GM12874 (cell line): ENCODE results near the gene KCNK2.

Experiments
- TF ChIP-seq, protein P1 (sequence below): IDR thresholded peaks from 2 replicates; pipeline ENCODE4 v1.5.1; 2011; ENCODE audit warnings: low read depth, mild to moderate bottlenecking, control low read depth, low read length, moderate library complexity; ENCODE audit not compliant: insufficient read depth

KCNK2 gene

DNA sequence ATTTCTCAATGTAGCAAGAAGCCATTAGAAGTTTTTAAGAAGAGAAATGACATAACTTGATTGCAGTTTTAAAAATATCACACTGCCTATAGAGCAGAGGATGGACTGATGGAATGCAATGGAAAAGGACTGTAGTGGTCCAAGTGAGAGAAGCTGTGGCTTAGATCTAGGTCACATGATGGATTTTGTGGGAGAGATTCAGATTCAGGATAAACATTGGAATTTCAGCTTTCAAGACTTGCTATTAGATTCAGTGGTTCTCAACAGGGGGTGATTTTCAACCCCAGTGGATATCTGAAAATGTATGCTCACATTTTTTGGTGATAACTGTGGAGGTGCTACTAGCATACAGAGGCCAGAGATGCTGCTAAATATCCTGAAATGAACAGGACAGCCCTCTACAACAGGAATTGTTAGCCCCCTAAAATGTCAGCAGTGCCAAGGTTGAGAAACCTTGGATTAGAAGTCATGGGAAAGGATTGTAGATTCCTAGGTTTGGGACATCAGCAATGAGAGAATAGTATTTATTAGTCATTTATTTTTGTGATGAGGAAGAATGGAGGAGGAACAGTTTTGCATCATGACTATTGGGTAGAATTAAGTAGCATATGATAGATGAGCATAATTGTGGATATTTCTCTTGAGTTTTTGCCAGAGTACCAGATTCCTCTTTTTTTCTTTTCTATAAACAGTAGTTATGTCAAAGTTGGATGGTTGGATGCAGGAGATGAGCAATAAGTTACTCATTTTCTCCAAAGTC, 30.1 kb upstream of the KCNK2 start:
- TF ChIP-seq, protein P1, sequence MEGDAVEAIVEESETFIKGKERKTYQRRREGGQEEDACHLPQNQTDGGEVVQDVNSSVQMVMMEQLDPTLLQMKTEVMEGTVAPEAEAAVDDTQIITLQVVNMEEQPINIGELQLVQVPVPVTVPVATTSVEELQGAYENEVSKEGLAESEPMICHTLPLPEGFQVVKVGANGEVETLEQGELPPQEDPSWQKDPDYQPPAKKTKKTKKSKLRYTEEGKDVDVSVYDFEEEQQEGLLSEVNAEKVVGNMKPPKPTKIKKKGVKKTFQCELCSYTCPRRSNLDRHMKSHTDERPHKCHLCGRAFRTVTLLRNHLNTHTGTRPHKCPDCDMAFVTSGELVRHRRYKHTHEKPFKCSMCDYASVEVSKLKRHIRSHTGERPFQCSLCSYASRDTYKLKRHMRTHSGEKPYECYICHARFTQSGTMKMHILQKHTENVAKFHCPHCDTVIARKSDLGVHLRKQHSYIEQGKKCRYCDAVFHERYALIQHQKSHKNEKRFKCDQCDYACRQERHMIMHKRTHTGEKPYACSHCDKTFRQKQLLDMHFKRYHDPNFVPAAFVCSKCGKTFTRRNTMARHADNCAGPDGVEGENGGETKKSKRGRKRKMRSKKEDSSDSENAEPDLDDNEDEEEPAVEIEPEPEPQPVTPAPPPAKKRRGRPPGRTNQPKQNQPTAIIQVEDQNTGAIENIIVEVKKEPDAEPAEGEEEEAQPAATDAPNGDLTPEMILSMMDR = no peak

DNA sequence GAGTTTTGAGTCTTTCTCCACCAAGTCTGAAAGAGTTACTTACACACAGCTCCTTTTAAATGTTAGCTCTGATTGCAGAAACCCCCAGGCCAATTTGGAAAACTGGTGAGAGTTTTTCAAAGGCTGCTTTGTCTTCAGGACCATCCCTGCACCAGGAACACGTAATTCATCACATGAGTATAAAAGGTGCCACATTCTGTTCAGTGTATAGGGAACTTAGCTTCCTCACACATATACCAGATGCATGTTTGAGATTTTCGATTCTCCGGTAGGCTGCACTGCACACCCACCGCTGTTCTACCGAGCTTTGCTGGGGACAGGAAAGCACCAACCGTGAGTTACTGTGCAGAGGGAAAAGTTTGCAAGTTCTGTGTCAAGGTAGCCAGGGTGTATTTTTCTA, 28.3 kb upstream of the KCNK2 start:
- TF ChIP-seq, protein P1 = no peak

DNA sequence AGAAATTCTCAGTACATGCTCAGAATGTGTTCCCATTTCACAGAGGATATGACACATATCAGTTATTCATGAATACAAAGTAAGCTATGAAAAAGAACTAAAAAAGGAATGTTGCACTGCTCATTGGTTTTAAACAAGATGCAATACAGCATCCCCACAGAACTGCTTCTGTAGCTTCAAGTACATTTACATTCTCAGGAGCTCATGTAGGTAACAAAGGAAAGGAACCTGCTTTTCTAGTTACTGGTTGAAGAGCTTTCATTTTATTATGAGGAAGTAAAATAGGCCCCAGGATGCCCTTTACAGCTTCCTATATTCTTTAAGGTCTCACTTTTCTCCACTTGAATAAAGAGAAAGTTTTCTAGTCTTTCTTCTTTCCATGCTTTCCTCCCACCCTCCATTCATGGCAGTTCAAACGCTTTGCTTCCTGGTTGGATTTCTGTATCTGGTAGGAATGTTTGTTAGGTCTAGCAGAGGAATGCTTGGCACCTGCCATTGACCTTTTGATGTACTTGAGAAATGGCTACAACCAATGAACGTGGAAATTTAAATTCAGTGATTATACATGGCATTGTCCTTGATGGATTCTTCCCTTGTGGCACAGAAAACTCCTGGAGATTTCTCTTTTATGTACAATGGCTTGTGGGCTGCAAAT, 27.1 kb upstream of the KCNK2 start:
- TF ChIP-seq, protein P1 = no peak

DNA sequence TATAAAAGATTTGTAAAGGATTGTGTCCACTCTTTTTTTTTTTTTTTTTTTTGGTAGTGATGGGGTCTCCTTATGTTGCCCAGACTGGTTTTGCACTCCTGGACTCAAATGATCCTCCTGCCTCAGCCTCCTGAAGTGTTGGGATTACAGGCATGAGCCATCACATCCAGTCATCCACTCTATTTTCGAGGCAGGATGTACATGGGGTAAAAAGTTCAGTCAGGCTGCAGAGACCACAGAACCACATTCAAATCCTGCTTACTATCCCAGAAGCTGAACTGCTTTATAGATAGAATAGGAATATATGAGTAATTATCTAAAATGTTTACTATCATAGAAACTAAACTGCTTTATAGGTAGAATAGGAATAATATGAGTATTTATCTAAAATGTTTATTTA, 26.0 kb upstream of the KCNK2 start:
- TF ChIP-seq, protein P1 = no peak

DNA sequence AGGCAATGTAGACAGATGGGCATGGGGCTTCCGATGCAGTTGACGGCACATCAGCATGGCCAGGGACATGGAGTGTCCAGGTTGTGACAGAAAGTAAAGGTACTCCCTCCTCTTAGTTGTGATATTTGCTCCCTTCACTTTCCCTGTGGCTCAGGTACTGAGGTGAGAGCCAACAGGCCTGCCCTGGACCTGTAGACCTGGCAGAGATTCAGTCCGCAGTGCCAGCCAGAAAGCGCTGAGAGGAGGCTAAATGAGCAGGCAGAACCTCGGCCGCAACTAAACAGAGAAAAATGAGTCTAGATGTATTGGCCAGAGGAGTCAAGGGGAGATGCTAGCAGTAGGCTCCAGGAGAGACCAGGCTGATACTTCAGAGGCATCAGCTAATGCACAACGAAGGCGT, 22.6 kb upstream of the KCNK2 start:
- TF ChIP-seq, protein P1 = no peak

DNA sequence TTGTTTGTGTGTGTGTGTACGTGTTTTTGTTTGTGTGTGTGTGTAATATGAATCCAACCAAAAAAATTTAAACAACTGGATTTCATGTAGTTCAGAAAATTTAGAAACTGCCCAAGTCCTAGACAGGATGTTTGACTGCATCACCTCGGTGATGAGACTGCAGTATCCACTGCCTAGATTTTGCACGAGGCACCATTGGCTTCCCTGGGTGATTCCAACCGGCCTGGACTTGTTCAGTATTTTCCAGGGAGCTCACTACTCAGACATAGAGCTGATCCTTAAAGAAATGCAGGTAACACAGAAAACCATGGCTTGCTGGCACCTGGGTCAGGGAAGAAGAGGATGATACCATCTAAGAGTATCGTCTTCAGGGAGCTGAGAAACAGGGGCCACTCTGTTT, 18.2 kb upstream of the KCNK2 start:
- TF ChIP-seq, protein P1 = no peak

DNA sequence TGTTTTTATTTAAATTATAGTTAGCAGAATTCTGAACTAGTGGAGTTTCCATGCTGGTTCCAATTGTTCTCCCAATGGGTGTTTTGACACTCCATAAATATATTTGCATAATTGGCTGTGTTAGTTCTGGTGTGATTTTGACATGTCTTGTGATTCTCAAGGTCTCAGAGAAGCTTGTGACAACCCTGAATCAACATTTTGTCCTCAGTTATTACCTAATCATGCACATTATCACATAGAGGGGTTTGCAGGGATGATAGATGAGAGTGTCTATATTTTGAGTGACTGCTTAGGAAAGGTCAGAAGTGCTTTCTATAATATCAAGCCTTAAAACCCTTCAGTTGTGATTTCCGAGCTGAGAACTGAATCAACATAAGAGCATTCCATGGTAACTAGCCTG, 11.5 kb upstream of the KCNK2 start:
- TF ChIP-seq, protein P1 = no peak
